NCI-H526 treated with DMSO at 0.1 percent for 48 hours (cell line): ENCODE measurements around the gene SNPH.

Experiments
- DNase-seq: peaks from one replicate; lab custom pipeline; 2025; lab: John Stamatoyannopoulos, UW

Gene SNPH

GRCh38 chr20:1306316-1307135 is 40.4 kb downstream of the SNPH start:
- no peak for DNase-seq

GRCh38 chr20:1307171-1307570 is 41.1 kb downstream of the SNPH start:
- DNase-seq, result no peak

GRCh38 chr20:1307571-1307971 is 41.5 kb downstream of the SNPH start:
- no peak for DNase-seq

- no peak for DNase-seq
Observed at GRCh38 chr20:1308067-1308701, 42.1 kb downstream of the SNPH start.

- no peak for DNase-seq
Observed at GRCh38 chr20:1308702-1309095, 42.6 kb downstream of the SNPH start.

GRCh38 chr20:1309439-1309847 is 43.3 kb downstream of the SNPH start:
- DNase-seq, result no peak

GRCh38 chr20:1310071-1310470 is 44.0 kb downstream of the SNPH start:
- DNase-seq, result no peak

GRCh38 chr20:1310506-1311190 is 44.6 kb downstream of the SNPH start:
- DNase-seq, result no peak

- DNase-seq, result no peak
Observed at GRCh38 chr20:1312308-1312707, 46.2 kb downstream of the SNPH start.

- no peak for DNase-seq
Observed at GRCh38 chr20:1312904-1313235, 46.8 kb downstream of the SNPH start.

- peak; percentile 67 for DNase-seq
Observed at GRCh38 chr20:1313236-1313964, 47.3 kb downstream of the SNPH start.

- no peak for DNase-seq
Observed at GRCh38 chr20:1315804-1316203, 49.7 kb downstream of the SNPH start.

GRCh38 chr20:1317545-1318255 is 51.6 kb downstream of the SNPH start:
- no peak for DNase-seq

GRCh38 chr20:1319051-1319450 is 53.0 kb downstream of the SNPH start:
- no peak for DNase-seq

GRCh38 chr20:1319462-1319861 is 53.4 kb downstream of the SNPH start:
- DNase-seq, result no peak

GRCh38 chr20:1320016-1320415 is 53.9 kb downstream of the SNPH start:
- DNase-seq, result no peak

GRCh38 chr20:1320902-1321653 is 55.0 kb downstream of the SNPH start:
- no peak for DNase-seq

GRCh38 chr20:1321654-1321939 is 55.5 kb downstream of the SNPH start:
- DNase-seq, result no peak

- no peak for DNase-seq
Observed at GRCh38 chr20:1322511-1323245, 56.6 kb downstream of the SNPH start.

GRCh38 chr20:1323256-1323655 is 57.2 kb downstream of the SNPH start:
- DNase-seq, result no peak
